ENCODE measurements around the gene CREBBP.
"Not testable (repeated sequence)": the region's sequence is repeated elsewhere in the genome, so short reads cannot be mapped to it uniquely, and the experiment has no call there.

Gene CREBBP

GRCh38 chr16:3880623-3881498 is at the start of gene CREBBP:
Gene CREBBP, minus strand, starts transcription at chr16:3880713. Its CDS starts 797 bp downstream, at chr16:3879916.
- peak; percentile 82 for DNase-seq (ENCODE audit: low spot score)

- not testable (repeated sequence) for DNase-seq (ENCODE audit: low spot score)
Observed at GRCh38 chr16:3927147-3927546, 46.6 kb upstream of the CREBBP start.

- no peak for DNase-seq (ENCODE audit: low spot score)
Observed at GRCh38 chr16:3924763-3925162, 44.2 kb upstream of the CREBBP start.

- no peak for DNase-seq (ENCODE audit: low spot score)
Observed at GRCh38 chr16:3922241-3922640, 41.7 kb upstream of the CREBBP start.

- DNase-seq (ENCODE audit: low spot score): no peak
Observed at GRCh38 chr16:3920206-3920605, 39.7 kb upstream of the CREBBP start.

- DNase-seq (ENCODE audit: low spot score): no peak
Observed at GRCh38 chr16:3919413-3919812, 38.9 kb upstream of the CREBBP start.

GRCh38 chr16:3915426-3916260 is 35.1 kb upstream of the CREBBP start:
- no peak for DNase-seq (ENCODE audit: low spot score)

- no peak for DNase-seq (ENCODE audit: low spot score)
Observed at GRCh38 chr16:3912897-3913296, 32.4 kb upstream of the CREBBP start.

GRCh38 chr16:3912373-3912772 is 31.9 kb upstream of the CREBBP start:
- DNase-seq (ENCODE audit: low spot score): no peak

- DNase-seq (ENCODE audit: low spot score): not testable (repeated sequence)
Observed at GRCh38 chr16:3911741-3912140, 31.2 kb upstream of the CREBBP start.

- DNase-seq (ENCODE audit: low spot score): no peak
Observed at GRCh38 chr16:3909791-3910583, 29.5 kb upstream of the CREBBP start.

- no peak for DNase-seq (ENCODE audit: low spot score)
Observed at GRCh38 chr16:3908951-3909437, 28.5 kb upstream of the CREBBP start.

- no peak for DNase-seq (ENCODE audit: low spot score)
Observed at GRCh38 chr16:3907586-3907985, 27.1 kb upstream of the CREBBP start.

- no peak for DNase-seq (ENCODE audit: low spot score)
Observed at GRCh38 chr16:3906363-3906762, 25.9 kb upstream of the CREBBP start.

GRCh38 chr16:3904875-3905274 is 24.4 kb upstream of the CREBBP start:
- DNase-seq (ENCODE audit: low spot score): no peak

GRCh38 chr16:3890091-3890490 is 9.6 kb upstream of the CREBBP start:
- no peak for DNase-seq (ENCODE audit: low spot score)

GRCh38 chr16:3889059-3889458 is 8.5 kb upstream of the CREBBP start:
- DNase-seq (ENCODE audit: low spot score): no peak

- not testable (repeated sequence) for DNase-seq (ENCODE audit: low spot score)
Observed at GRCh38 chr16:3885999-3886398, 5.5 kb upstream of the CREBBP start.

- no peak for DNase-seq (ENCODE audit: low spot score)
Observed at GRCh38 chr16:3884398-3884797, 3.9 kb upstream of the CREBBP start.

GRCh38 chr16:3882531-3882930 is 2.0 kb upstream of the CREBBP start:
- DNase-seq (ENCODE audit: low spot score): no peak

- no peak for DNase-seq (ENCODE audit: low spot score)
Observed at GRCh38 chr16:3881499-3881990, 1.0 kb upstream of the CREBBP start.
